Measurements from ENCODE around the gene ZNF618.

The ZNF618 gene

DNA sequence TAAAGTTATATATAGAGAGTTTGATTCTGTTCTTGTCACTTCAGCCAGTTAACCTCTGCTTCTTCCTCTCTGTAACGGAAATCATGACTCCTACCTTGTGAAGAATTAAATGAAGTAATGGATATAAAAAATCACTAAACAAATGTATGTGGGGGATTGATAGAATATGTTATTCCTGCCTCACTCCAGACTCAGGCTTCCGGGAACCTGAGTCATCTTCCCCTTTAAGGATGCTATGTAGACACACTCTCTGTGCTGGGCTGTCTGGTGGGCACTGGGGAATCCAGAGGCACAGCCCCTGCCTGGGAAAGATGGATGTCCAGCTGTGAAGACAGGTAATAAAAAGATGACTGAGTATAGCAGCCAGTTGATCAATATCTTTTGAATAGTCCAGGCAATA, 77.4 kb downstream of the ZNF618 start:
- no peak for DNase-seq (ENCODE audit: extremely low read depth in 1 of 2, low read depth in 1 of 2)

DNA sequence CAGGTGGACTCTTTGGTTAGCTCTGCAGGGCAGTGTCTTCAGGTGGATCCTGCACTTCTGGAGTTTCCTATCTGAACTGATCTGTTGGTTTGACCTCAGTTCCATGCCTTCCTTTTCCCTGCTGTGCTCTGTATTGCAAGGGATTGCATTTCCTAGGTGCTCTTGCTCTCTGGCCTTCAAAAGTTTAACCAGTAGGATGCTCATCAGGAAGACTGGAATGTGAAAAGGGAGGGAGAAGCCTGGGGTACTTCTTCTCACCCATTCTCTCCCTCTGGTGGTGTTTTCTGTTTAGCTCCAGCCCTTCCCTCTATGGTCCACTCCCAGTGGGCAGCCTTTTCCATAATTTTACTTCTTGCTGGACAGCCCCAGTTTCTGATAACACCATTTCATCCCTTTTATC, 78.5 kb downstream of the ZNF618 start:
- no peak for DNase-seq (ENCODE audit: extremely low read depth in 1 of 2, low read depth in 1 of 2)

DNA sequence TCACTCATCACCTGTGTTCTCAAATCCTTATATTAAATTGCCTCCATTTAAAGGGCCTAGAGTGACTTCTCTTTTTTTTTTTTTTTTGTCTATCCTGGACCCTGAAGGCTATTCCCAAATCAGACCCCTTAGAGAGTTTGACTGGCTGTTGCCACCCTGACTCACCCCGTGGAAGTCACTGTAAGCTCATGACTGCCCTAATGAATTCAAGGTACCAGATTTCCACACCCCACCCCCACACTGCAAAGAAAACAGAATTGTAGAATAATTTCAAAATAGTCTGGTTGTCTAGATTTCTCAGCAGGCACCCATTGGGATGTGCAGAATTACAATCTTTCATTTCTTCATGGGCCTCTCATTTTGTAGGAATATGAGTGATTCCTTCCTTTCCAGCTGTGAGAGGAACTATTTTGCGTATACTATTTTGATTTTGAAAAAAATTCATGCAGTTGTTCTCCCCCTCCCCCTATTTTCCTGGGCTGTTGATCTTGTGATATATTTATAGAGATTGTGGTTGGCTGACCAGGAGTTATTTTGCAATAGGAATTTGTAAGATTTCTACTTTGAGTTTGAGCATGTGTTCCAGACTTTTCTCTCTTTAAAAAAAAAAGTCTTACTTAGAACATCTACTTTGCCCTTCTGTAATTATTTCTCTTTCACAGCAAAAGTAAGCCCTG, 79.1 kb downstream of the ZNF618 start:
- no peak for DNase-seq (ENCODE audit: extremely low read depth in 1 of 2, low read depth in 1 of 2)

DNA sequence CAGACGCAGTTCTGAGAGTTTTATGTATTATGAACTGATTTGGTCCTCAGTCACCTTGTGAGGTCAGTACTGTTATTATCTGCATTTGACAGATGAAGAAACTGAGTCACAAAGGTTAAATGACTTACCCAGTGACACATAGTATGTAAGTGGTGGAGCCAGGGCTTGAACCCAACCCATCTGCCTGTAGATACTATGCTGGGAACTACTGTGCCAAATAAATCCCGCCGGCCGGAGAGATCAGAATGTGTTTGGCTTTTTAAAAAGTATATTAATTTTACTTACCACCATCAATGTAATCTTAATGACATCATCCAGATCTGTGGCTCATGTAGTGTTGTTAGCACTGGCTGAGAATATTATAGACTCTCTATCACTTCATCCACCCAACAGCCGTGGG, 80.8 kb downstream of the ZNF618 start:
- no peak for DNase-seq (ENCODE audit: extremely low read depth in 1 of 2, low read depth in 1 of 2)

DNA sequence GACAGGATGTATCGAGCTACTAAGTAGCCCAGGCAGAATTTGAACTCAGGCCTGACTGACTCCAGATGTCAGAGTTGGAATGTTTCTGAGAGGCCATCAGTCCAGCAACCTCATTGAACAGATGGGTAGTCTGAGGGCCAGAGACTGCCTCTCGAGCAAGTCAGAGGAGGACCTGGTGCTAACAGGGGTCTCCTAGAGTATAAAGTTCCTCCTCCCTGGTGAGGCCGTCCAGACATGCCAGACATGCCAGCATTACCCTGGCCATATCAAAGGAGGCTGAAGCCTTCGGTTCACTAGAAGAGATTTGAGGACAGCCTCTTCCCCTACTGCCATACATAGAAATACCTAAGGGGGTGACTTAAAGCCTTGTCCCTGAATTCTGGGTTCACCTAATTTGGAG, 81.2 kb downstream of the ZNF618 start:
- DNase-seq (ENCODE audit: extremely low read depth in 1 of 2, low read depth in 1 of 2), result no peak

DNA sequence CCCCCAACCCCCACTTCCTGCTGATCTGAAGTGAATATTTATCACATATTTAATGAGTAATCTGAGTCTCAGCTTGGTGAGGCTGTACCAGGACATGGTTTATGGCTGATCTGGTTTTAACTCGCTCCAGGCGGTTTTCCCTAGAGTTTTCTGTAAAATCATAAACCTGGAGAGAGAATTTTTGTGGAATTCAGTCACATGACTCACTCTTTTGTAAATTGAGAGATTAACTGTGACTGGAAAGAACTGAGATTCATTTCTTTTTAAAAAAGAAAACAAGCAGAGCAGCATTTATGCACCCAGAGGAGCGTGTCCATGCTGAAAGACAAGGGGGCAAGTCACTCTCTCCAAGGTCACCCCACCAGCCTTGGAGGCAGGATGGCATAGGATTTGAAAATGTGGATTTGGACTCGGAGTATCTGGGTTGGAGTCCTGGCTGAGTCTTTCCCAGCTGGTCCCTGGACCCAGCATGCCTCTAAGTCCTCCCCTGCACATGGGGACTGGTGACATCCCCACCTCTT, 81.8 kb downstream of the ZNF618 start:
- DNase-seq (ENCODE audit: extremely low read depth in 1 of 2, low read depth in 1 of 2), result no peak

DNA sequence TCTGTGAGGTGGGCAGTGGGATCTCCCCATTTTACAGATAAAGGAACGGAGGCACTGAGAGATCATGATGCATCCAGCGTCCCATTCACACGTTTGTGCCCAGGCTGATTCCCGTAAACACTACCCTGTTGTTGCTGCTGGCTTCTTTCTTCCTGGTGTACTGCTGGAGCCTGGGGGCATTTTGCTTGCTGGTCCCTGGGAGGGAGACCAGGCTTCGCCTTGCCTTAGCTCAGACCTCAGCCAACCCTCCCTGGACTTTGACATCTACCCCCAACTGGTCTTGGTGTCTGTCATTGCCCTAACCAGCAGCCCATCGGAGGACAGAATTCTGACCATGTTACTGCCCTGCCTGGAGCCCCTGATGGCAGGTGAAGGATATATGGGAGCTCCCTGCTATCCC, 82.4 kb downstream of the ZNF618 start:
- DNase-seq (ENCODE audit: extremely low read depth in 1 of 2, low read depth in 1 of 2), result no peak

DNA sequence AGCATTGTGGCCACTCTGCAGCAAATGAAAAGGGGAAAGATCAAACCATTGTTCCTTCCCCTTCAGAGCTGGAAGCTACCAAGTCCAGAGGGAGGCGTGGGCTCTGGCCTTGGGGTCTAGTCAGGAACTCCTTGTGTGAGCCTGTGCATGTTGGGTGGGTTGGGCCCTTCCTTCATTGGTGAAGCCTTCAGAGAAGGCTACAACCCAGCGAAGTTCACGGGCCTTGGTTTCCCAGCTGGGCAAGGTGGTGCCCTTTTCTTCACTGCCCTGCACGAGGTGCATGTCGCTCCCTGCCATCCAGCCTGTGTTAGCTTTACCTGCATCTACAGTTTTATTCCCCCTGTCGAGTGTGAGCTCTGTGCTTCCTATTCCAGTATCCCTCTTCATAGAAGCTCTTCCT, 84.7 kb downstream of the ZNF618 start:
- no peak for DNase-seq (ENCODE audit: extremely low read depth in 1 of 2, low read depth in 1 of 2)

DNA sequence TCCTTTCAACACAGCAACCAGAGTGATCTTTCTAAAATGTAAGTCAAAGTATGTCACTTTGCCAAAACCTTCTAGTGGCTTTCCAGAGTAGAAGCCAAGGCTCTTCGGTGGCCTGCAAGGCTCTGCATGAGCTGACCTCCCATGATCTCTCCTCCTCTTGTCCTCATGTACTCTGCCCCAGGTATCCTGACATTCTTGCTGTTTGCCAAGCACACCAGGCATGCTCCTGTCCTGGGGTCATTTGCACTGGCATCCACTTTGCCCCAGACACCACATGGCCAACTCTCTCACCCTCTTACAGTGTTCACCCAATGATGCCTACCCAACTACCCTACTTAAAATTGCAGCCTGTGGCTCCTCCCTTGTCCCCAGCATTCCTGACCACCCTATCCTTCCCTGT, 86.3 kb downstream of the ZNF618 start:
- DNase-seq (ENCODE audit: extremely low read depth in 1 of 2, low read depth in 1 of 2), result no peak

DNA sequence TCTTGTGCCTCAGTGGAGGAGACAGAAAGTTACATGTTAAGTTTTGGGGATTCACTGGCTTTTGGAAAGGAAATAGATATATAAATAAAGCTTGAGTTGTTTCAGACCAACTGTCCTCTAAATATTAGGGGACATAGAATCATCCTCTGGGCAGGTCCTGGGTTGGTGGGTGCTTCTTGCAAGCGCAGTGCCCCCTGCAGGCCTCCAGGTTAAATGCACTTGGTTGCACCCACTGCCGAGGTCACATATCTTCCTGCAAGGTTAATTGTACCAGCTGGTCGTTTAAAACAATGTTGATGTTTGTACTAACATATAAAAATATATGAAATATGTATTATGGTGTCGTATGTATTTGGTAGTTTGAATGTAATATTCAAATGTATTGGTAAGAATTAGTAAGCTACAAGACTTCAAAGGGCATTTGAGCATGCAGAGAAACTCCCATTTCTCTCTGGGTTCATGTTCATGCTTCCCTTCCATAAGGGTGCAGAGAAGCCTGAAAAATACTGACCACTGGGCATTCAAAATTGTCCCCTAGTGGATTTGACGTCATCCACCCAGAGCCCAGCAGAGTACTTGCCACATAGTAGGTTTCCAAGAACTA, 87.0 kb downstream of the ZNF618 start:
- DNase-seq (ENCODE audit: extremely low read depth in 1 of 2, low read depth in 1 of 2), result no peak

DNA sequence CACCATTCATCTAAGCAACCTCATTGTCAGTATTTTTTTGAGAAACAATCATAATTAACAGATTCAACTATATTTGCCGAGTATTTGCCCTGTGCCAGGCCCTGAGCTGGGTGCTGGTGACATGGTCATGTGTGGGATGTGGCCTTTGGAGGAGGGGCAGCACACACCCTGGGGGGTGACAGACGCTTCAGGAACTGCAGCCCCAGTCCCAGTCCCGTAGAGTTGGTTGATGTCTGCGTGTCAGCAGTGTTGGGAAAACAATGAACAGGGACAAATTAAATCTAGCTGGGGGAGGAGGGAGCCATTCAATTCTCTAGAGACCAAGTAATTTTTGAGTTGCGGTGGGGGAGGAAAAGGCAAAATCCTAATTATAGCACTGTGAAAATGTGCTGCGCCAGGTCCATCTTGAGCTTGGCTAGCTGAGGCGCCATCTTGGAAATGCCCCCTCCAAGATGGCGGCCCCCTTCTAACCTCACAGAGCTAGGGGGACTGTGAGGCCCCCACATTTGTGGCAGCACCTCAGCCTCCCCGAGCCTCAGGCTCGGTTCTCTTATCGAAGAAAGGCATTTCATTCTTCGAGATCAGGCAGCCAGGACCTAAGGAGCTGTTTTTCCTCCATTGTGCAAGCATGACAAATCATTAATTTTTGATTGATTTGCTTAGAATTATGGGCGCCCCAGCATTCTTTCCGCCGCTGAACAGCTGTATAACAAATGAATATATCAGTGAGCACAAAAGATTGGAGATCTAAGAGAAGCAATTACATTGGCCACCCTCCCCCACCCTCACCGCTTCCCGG, 87.8 kb downstream of the ZNF618 start:
- DNase-seq (ENCODE audit: extremely low read depth in 1 of 2, low read depth in 1 of 2), result no peak

DNA sequence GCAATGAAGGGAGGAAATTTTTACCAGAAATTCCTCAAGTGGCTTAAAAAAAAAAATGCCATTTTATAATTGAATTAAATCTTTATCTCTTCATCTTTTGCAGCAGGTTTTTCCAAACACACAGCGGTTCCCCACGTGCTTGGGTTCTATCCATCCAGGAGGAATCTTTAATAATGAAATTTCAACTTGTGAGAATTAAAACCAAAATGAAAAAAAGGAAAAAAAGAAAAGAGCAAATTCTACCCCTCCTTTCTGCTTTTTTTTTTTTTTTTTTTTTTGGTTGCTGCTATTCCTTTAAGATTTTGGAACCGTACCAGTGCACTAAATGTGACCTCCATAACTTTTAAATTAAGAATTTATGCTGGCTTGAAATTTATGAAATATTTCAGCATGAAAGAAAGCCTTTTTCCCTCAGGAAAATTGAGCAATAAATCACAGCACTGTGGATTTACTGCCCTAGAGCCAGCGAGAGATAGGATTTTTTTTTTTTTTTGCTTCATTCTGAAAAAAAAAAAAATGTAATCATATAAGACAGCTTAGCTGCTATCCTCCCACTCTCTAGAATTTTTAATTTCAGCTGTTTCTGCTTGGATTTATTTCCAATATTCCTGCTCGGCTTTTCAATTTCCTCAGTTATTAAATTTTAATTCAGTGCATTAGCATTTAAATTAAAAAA, 88.5 kb downstream of the ZNF618 start:
- DNase-seq (ENCODE audit: extremely low read depth in 1 of 2, low read depth in 1 of 2), result no peak

DNA sequence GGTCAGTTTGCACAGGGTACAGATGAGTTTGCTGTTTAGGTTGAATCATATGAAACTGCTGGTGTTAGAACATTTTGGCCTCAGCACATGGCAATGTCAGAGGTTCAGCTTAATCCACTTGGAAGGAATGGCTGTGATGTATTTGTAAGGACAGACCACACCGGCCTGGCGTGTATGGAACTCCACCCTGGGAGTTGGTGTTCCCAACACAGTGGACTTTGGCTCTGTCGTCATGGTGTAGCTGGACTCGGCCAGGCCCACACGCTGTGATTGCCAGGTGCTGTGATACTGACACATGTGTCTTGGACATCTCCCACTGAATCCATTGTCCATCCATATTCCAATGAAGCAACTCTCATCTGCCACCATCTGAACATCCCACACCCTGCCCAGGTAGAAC, 90.3 kb downstream of the ZNF618 start:
- no peak for DNase-seq (ENCODE audit: extremely low read depth in 1 of 2, low read depth in 1 of 2)

DNA sequence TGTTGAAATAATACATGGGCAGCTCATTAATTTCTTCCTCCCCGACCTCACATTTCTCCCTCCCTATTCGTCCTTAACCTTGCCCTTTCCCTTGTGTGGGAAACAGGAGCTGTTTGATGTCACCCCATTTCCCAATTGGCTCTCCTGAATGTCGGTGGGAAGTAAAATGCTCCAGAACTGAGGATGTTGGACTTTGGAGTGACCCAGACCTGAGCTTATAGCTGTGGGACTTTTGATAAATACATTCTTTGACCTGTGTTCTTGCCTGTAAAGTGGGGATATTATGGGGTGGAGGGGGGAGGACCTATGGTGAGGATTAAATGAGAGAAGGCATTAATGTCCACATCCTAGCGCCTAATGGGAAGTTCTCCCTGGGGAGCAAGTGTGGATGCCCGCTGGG, 91.3 kb downstream of the ZNF618 start:
- DNase-seq (ENCODE audit: extremely low read depth in 1 of 2, low read depth in 1 of 2), result no peak

DNA sequence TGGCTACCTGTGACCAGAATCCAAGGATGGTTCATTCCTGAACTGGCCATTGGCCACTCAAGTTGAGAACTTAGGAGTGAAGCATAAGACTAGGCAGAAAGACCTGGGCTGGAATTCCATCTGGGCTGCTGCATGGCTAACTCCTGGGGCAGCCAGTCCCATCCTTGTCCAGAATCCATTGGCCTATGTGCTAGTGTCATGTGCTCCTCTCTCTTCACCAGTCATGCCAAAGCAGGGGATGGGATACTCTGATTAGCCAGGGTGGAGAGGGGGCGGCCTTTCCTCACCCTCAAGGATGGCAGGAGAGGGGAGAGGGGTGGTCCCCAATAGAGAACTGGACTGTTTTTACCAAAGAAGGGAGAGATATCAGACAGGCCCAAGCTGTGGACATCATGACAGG, 93.2 kb downstream of the ZNF618 start:
- no peak for DNase-seq (ENCODE audit: extremely low read depth in 1 of 2, low read depth in 1 of 2)

DNA sequence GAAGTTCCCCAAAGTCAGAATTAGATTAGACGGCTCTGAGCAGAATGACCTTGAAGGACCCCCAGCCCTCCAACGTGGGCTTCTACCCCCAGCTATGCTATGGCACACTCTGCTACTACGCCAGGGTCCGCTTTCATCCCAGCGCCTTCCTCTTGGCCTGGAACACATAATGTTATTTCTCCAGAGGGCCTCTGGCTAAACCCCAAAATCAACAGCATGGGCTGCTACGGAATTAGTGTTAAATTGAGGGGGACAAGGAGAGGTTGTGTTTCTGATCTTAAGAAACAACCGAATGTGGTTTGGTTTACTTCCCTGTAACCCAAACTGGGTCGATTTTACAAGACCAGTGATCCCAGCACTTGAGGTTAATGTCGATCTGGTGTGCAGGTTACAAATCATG, 97.1 kb downstream of the ZNF618 start:
- DNase-seq (ENCODE audit: extremely low read depth in 1 of 2, low read depth in 1 of 2), result no peak

DNA sequence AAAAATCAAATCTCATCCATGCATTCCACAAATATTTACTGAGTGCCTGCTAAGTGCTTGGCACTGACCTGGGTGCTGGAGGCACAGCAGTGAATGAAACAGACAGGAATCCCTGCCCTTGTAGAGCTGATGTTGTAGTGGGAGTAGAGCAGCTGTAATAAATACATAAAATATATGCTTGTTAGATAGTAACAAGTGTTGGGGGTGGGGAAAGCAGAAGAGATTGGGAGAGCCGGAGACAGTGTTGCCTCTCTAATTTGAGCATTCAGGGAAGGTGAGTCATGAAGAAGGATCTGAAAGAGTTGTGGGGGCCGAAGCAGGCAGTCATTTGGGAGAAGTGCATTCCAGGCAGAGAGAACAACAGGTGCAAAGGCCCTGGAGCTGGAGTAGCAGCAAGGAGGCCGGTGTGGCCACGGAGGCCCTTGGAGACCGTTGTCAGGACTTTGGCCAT, 97.9 kb downstream of the ZNF618 start:
- DNase-seq (ENCODE audit: extremely low read depth in 1 of 2, low read depth in 1 of 2), result no peak

DNA sequence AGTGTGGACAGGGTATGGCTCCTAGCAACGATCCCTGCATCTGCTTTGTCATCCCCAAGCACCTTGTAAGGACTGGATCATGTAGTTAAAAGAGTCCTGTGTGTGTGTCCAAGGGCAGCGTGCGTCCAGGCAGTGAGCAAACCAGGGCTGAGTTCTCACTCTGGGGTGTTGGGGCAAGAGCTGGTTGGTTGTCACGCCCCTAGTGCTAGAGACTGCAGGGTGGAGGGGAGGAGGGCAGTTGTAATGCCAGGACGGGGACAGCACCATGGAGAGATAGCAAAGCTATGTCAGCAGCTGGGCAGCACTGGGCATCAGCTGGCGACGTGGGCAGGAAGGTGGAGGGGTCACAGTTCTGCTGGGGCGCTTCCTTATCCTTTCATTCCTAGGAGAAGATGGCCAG, 100.8 kb downstream of the ZNF618 start:
- DNase-seq (ENCODE audit: extremely low read depth in 1 of 2, low read depth in 1 of 2), result no peak

DNA sequence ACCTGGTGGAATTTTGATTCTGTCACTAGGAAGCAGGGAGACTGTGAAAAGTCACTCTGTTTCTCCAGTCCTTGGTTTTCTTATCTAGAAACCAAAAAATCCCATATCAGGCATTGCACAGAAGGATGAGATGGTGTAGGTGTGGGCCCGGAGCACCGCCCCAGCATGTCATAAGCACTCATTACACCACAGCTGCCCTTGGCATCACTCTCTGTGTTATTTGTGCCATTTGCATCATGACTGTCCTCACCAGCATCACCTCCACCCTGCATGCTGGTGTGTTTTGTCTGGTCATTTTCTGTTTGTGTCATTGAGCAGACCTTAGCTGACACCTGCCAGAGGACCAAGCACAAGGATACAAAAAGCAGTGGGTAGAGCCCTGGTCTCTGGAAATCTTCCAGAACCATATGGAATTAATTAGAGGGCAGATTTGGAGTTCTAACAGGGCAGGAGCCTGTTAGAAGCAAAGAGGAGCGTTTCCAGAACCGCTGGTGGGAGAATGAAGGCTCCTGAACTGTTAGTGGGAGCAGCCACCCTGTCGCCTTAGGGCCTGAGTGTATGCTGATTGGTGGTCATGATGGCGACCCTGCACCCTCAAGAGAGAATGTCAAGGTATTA, 102.7 kb downstream of the ZNF618 start:
- no peak for DNase-seq (ENCODE audit: extremely low read depth in 1 of 2, low read depth in 1 of 2)

DNA sequence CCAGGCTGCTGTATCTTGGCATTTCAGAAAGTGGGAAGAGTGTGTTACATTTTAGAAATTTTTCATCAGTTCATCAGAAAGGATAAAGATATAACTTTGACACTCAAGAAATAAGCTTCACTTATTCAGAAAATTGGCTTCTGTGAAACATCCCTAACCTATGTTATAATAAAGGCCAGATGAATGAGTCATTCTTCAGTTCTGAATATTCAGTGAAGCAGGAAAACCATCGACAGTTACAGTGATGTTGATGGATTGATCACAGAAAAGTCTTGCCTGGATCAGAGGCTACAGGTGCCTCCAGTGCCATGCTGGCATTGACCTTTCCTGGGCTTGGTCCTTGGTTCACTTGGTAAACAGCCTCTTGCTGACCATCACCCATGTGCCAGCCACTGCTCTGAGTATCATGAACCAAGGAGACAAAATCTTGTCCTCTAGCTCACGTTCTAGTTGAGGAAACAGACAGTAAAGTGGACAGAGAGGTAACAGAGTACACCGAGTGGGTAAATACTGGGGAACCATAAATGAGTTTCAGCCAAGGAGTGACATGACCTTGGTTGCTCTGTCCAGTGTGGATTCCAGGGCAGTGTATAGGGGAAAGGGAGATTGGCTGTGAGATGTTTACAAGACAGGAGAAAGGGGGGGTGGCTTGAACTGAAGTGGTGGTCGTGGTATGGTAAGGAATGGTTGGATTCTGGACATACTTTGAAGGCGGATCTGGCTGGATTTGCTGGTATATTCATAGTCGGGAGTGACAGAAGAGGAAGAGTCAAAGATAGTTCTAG, 103.4 kb downstream of the ZNF618 start:
- DNase-seq (ENCODE audit: extremely low read depth in 1 of 2, low read depth in 1 of 2), result no peak
